ENCODE data around the gene REN. TPM values are rescaled to one million over a fixed set of nuclear protein-coding genes. Genes with fewer than 3 reads are reported as not detected.

The REN gene
- total RNA-seq, 1 donor from 2014 or later: not detected

DNA sequence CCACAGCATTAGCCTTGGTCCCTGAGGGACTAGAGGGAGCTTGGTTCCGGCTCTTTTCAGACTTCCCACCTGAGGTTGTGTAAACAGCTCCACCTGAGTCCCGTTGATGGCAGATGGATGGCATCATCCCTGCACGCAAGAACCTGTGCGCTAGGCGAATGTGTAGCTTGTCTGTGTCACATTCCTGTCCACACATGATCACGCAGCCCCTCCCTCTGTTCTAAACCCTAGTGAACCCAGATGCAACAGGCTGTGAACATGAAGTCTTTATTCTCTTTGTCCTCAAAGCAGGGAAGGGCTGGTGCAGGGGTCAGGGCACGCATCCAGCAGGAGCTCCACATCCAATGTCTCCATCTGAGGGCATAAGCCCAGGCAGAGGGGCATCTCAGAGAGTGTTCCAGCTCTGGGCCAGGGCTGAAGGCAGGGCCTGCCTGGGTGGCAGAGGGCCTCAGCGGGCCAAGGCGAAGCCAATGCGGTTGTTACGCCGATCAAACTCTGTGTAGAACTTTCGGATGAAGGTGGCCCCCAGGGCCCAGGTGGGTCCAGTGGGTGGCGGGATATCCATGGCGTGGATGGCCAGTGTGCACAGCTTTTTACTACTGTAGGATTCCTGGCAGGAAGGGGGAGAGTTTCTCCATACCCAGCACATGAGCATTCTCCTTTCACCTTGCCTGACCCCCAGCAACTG is 11.4 kb downstream of the REN start:
- FAIRE-seq (no peak), DNase-seq (ENCODE audit: low read depth) (no peak)
- Mint-ChIP-seq H3K4me1 (ENCODE audit: low read depth, unreplicated experiment) (no peaks in the 10 kb centered on the region), H3K9me3 (ENCODE audit: unreplicated experiment) (no peaks in the 10 kb centered on the region), H3K4me3 (ENCODE audit: unreplicated experiment) (no peak overlapping the region), H3K27me3 (ENCODE audit: low read depth, unreplicated experiment) (peaks cover 46% of the 10 kb centered on the region), H3K36me3 (ENCODE audit: low read depth, unreplicated experiment) (no peaks in the 10 kb centered on the region), H3K27ac (ENCODE audit: unreplicated experiment) (no peak overlapping the region)
- no peaks in the 10 kb centered on the region for H3K36me3 ChIP-seq (ENCODE audit: insufficient read depth, low read length)
- no peaks in the 10 kb centered on the region for H4K20me1 ChIP-seq (ENCODE audit: insufficient read depth, low read length)
- H3K4me1 ChIP-seq (ENCODE audit: insufficient read depth, low read length): peaks cover 7% of the 10 kb centered on the region
- no peak overlapping the region for H2AFZ ChIP-seq (ENCODE audit: low read depth, low read length)
- H3K4me3 ChIP-seq (ENCODE audit: insufficient read depth, low read depth, low read length): no peak overlapping the region
- no peak overlapping the region for H3K9ac ChIP-seq (ENCODE audit: low read length)
- no peaks in the 10 kb centered on the region for H3K9me3 ChIP-seq (ENCODE audit: insufficient read depth, low read depth, low read length)
- TF ChIP-seq EZH2 (IDR thresholded peaks at IDR 0.05; ENCODE audit: insufficient read depth, low read length): no peak
- TF ChIP-seq, protein P1, sequence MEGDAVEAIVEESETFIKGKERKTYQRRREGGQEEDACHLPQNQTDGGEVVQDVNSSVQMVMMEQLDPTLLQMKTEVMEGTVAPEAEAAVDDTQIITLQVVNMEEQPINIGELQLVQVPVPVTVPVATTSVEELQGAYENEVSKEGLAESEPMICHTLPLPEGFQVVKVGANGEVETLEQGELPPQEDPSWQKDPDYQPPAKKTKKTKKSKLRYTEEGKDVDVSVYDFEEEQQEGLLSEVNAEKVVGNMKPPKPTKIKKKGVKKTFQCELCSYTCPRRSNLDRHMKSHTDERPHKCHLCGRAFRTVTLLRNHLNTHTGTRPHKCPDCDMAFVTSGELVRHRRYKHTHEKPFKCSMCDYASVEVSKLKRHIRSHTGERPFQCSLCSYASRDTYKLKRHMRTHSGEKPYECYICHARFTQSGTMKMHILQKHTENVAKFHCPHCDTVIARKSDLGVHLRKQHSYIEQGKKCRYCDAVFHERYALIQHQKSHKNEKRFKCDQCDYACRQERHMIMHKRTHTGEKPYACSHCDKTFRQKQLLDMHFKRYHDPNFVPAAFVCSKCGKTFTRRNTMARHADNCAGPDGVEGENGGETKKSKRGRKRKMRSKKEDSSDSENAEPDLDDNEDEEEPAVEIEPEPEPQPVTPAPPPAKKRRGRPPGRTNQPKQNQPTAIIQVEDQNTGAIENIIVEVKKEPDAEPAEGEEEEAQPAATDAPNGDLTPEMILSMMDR (IDR thresholded peaks at IDR 0.05; ENCODE audit: insufficient read depth, low read depth, low read length): no peak
- H3K79me2 ChIP-seq (ENCODE audit: insufficient read depth, low read length): no peaks in the 10 kb centered on the region
- peaks cover 5% of the 10 kb centered on the region for H3K27me3 ChIP-seq (ENCODE audit: insufficient read depth, low read length)
- H3K4me2 ChIP-seq (ENCODE audit: low read length): no peak overlapping the region
- no peak overlapping the region for H3K27ac ChIP-seq (ENCODE audit: low read depth, low read length)

DNA sequence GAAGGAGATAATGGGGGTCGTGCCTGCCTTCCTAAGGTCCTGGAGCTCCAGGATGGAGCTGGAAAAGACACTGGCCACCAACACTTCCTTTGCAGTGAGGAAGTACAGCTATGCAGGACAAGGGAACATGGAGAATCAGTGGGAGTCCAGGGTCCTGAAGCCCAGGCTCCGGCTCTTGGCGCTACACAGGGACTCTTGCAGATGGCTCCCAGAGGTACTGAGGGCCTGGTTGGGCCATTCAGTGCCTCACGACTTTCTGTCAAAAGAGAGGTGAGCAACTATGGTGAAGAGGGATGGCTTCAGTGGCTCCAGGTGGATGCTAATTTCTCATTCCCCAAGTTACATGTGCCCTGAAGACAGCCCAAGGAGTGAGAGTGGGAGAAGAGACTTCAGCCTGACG is 12.5 kb downstream of the REN start:
- no peaks in the 10 kb centered on the region for H3K36me3 Mint-ChIP-seq (ENCODE audit: low read depth, unreplicated experiment)
- Histone ChIP-seq H3K4me2 (ENCODE audit: low read length) (no peak overlapping the region), H3K36me3 (ENCODE audit: insufficient read depth, low read length) (no peaks in the 10 kb centered on the region), H3K4me3 (ENCODE audit: insufficient read depth, low read depth, low read length) (no peak overlapping the region), H2AFZ (ENCODE audit: low read depth, low read length) (no peak overlapping the region), H3K27ac (ENCODE audit: low read depth, low read length) (no peak overlapping the region), H3K9me3 (ENCODE audit: insufficient read depth, low read depth, low read length) (no peaks in the 10 kb centered on the region), H4K20me1 (ENCODE audit: insufficient read depth, low read length) (no peaks in the 10 kb centered on the region), H3K27me3 (ENCODE audit: insufficient read depth, low read length) (peaks cover 5% of the 10 kb centered on the region), H3K4me1 (ENCODE audit: insufficient read depth, low read length) (peaks cover 7% of the 10 kb centered on the region), H3K9ac (ENCODE audit: low read length) (no peak overlapping the region), H3K79me2 (ENCODE audit: insufficient read depth, low read length) (no peaks in the 10 kb centered on the region)
- FAIRE-seq: no peak
- no peak overlapping the region for H3K27ac Mint-ChIP-seq (ENCODE audit: unreplicated experiment)
- no peak for TF ChIP-seq EZH2 (IDR thresholded peaks at IDR 0.05; ENCODE audit: insufficient read depth, low read length)
- TF ChIP-seq, protein P1 (IDR thresholded peaks at IDR 0.05; ENCODE audit: insufficient read depth, low read depth, low read length): no peak
- H3K27me3 Mint-ChIP-seq (ENCODE audit: low read depth, unreplicated experiment): peaks cover 40% of the 10 kb centered on the region
- DNase-seq (ENCODE audit: low read depth): no peak
- H3K4me3 Mint-ChIP-seq (ENCODE audit: unreplicated experiment): no peak overlapping the region
- no peaks in the 10 kb centered on the region for H3K4me1 Mint-ChIP-seq (ENCODE audit: low read depth, unreplicated experiment)
- H3K9me3 Mint-ChIP-seq (ENCODE audit: unreplicated experiment): no peaks in the 10 kb centered on the region
